Inflammatory macrophage treated with lipopolysaccharide for 1 hour (primary cell): Measurements from ENCODE around the gene PCDHGC4.

ENCODE experiments used
- DNase-seq, 2 donors: peaks; one replicate each; pipeline ENCODE4 v3.0.0-alpha.2; 2020 to 2022

The PCDHGC4 gene

GRCh38 chr5:141512911-141513626 is 28.2 kb downstream of the PCDHGC4 start:
- peak in 1 of 2 donors; percentile 65 for DNase-seq

- peak; percentile 82 to 98 for DNase-seq
These were observed 28.9 kb downstream of the PCDHGC4 start for GRCh38 chr5:141513627-141514329.

- DNase-seq, result no peak
These were observed 29.7 kb downstream of the PCDHGC4 start for GRCh38 chr5:141514330-141515133.

- no peak for DNase-seq
These were observed 30.3 kb downstream of the PCDHGC4 start for GRCh38 chr5:141515141-141515540.

- no peak for DNase-seq
These were observed 31.3 kb downstream of the PCDHGC4 start for GRCh38 chr5:141515946-141516671.

- no peak for DNase-seq
These were observed 31.8 kb downstream of the PCDHGC4 start for GRCh38 chr5:141516672-141517025.

GRCh38 chr5:141517312-141517711 is 32.5 kb downstream of the PCDHGC4 start:
- DNase-seq, result peak; percentile 48 to 57

- no peak for DNase-seq
These were observed 33.2 kb downstream of the PCDHGC4 start for GRCh38 chr5:141517880-141518617.

GRCh38 chr5:141518618-141519015 is 33.8 kb downstream of the PCDHGC4 start:
- no peak for DNase-seq

- DNase-seq, result peak; percentile 61 to 87
These were observed 35.1 kb downstream of the PCDHGC4 start for GRCh38 chr5:141519605-141520565.

GRCh38 chr5:141521244-141521781 is 36.5 kb downstream of the PCDHGC4 start:
- peak; percentile 88 to 95 for DNase-seq

GRCh38 chr5:141522301-141522700 is 37.5 kb downstream of the PCDHGC4 start:
- no peak for DNase-seq

GRCh38 chr5:141523991-141524390 is 39.2 kb downstream of the PCDHGC4 start:
- DNase-seq, result no peak

GRCh38 chr5:141524604-141525597 is 40.1 kb downstream of the PCDHGC4 start:
- peak; percentile 94 to 98 for DNase-seq

GRCh38 chr5:141525653-141526052 is 40.8 kb downstream of the PCDHGC4 start:
- no peak for DNase-seq

- DNase-seq, result no peak
These were observed 42.6 kb downstream of the PCDHGC4 start for GRCh38 chr5:141527426-141527825.

- DNase-seq, result no peak
These were observed 43.6 kb downstream of the PCDHGC4 start for GRCh38 chr5:141528291-141528984.

- no peak for DNase-seq
These were observed 44.2 kb downstream of the PCDHGC4 start for GRCh38 chr5:141529002-141529401.

- no peak for DNase-seq
These were observed 45.0 kb downstream of the PCDHGC4 start for GRCh38 chr5:141529873-141530272.
